SIG-M5 treated with dmso at 0.1 percent for 504 hours (cell line): ENCODE data around the gene ZNF148.
A peak's percentile ranks its signal among the peaks of the same experiment; 100 is the strongest.

ENCODE experiments used
- DNase-seq: peaks from one replicate; lab custom pipeline; 2025; ENCODE audit not compliant: unreplicated experiment; lab: John Stamatoyannopoulos, UW

The ZNF148 gene

GRCh38 chr3:125334675-125335560, 40.2 kb downstream of the ZNF148 start:
- peak; percentile 88 for DNase-seq

- DNase-seq = no peak
Observed at GRCh38 chr3:125332504-125332903, 42.6 kb downstream of the ZNF148 start.

GRCh38 chr3:125331243-125331642, 43.9 kb downstream of the ZNF148 start:
- no peak for DNase-seq

- no peak for DNase-seq
Observed at GRCh38 chr3:125326957-125327356, 48.2 kb downstream of the ZNF148 start.

GRCh38 chr3:125325746-125326145, 49.4 kb downstream of the ZNF148 start:
- no peak for DNase-seq

GRCh38 chr3:125324341-125324740, 50.8 kb downstream of the ZNF148 start:
- no peak for DNase-seq

GRCh38 chr3:125322917-125323316, 52.2 kb downstream of the ZNF148 start:
- no peak for DNase-seq

GRCh38 chr3:125322166-125322565, 53.0 kb downstream of the ZNF148 start:
- DNase-seq = no peak

- no peak for DNase-seq
Observed at GRCh38 chr3:125319765-125320164, 55.4 kb downstream of the ZNF148 start.

- no peak for DNase-seq
Observed at GRCh38 chr3:125318871-125319270, 56.3 kb downstream of the ZNF148 start.

- DNase-seq = no peak
Observed at GRCh38 chr3:125318167-125318865, 56.8 kb downstream of the ZNF148 start.

GRCh38 chr3:125317761-125318160, 57.4 kb downstream of the ZNF148 start:
- DNase-seq = no peak

- DNase-seq = peak; percentile 64
Observed at GRCh38 chr3:125316949-125317348, 58.2 kb downstream of the ZNF148 start.

- DNase-seq = no peak
Observed at GRCh38 chr3:125316246-125316645, 58.9 kb downstream of the ZNF148 start.

- DNase-seq = peak; percentile 10
Observed at GRCh38 chr3:125313060-125313635, 62.0 kb downstream of the ZNF148 start.

GRCh38 chr3:125310623-125311081, 64.5 kb downstream of the ZNF148 start:
- peak; percentile 66 for DNase-seq

- no peak for DNase-seq
Observed at GRCh38 chr3:125309476-125309875, 65.6 kb downstream of the ZNF148 start.

GRCh38 chr3:125306620-125307019, 68.5 kb downstream of the ZNF148 start:
- DNase-seq = no peak

GRCh38 chr3:125302932-125303331, 72.2 kb downstream of the ZNF148 start:
- no peak for DNase-seq

GRCh38 chr3:125300416-125300815, 74.7 kb downstream of the ZNF148 start:
- no peak for DNase-seq

- no peak for DNase-seq
Observed at GRCh38 chr3:125294411-125294810, 80.7 kb downstream of the ZNF148 start.

- DNase-seq = no peak
Observed at GRCh38 chr3:125292015-125292414, 83.1 kb downstream of the ZNF148 start.
